Peyer's patch (tissue), 4 donors: ENCODE measurements around the gene ANKRD62. TPM values are rescaled to one million over a fixed set of nuclear protein-coding genes. Genes with fewer than 3 reads are reported as not detected.
"Not testable (repeated sequence)": the region's sequence is repeated elsewhere in the genome, so short reads cannot be mapped to it uniquely, and the experiment has no call there.

Experiments used
- DNase-seq, 3 donors: peaks; one replicate each; pipeline ENCODE4 v3.0.0-alpha.2; 2017 to 2019
- H3K27ac ChIP-seq, 4 donors: fragments of 200-600 bp; sonication (generic); one replicate each; pipeline ENCODE4 v1.5.1; 2016 to 2019
- H3K27me3 ChIP-seq, 2 donors: fragments of 200-600 bp; sonication (generic); one replicate each; pipeline ENCODE4 v1.5.1; 2019
- H3K36me3 ChIP-seq, 3 donors: fragments of 200-600 bp; sonication (generic); one replicate each; pipeline ENCODE4 v1.5.1; 2016 to 2019
- H3K4me1 ChIP-seq, 4 donors: fragments of 200-600 bp; sonication (generic); one replicate each; pipeline ENCODE4 v1.5.1; 2016 to 2019
- H3K4me3 ChIP-seq, 4 donors: fragments of 200-600 bp; sonication (generic); 1 replicate in 3 of 4; 2 replicates in 1 of 4; pipeline ENCODE4 v1.5.1; 2016 to 2019; ENCODE audit warnings: mild to moderate bottlenecking in 1 of 4
- H3K9me3 ChIP-seq, 4 donors: fragments of 200-600 bp; sonication (generic); one replicate each; pipeline ENCODE4 v1.5.1; 2016 to 2019; ENCODE audit warnings: mild to moderate bottlenecking in 1 of 4
- POLR2A ChIP-seq, 2 donors: fragments of 450-650 bp; IDR thresholded peaks; one replicate each; pipeline ENCODE4 v1.5.1; 2017; ENCODE audit warnings: antibody characterized with exemption in 2 of 2, mild to moderate bottlenecking in 2 of 2, moderate library complexity in 2 of 2
- total RNA-seq, 4 donors: library from RNA; depleted of rRNA; stranded (reverse); fragments of >200 nt; gene quantifications; one replicate each; pipeline ENCODE4 v1.1.0, GENCODE V29; 2016
- TF ChIP-seq, protein P1 (sequence below), 6 experiments: fragments of 450-650 bp in 4 of 6; fragments of 200-600 bp in 2 of 6; sonication (generic) in 1 of 6; IDR thresholded peaks; one replicate each; pipeline ENCODE4 v1.5.1; 2017 to 2019; ENCODE audit warnings: antibody characterized with exemption in 6 of 6, mild to moderate bottlenecking in 3 of 6, moderate library complexity in 1 of 6

Gene ANKRD62
- total RNA-seq, 4 donors from 2014 or later: not detected

DNA sequence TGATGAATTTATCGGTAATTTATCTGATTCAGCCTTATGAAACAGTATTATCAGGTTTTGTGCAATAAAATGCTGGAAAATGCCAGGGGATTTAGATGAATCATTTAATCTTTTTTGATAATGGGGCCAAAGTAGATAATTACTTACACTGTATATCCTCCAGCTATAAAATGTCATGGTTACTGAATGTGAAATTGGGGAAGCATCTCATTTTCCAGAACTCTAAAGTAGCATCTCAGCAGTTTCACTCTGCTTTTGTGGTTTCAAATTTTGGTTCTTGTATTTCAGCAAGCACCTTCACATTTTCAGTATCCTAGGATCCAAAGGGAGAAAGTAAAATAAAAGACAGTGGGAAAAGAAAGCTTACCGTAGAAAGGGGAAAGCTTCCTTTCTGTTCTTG, 12.8 kb downstream of the ANKRD62 start:
- Histone ChIP-seq H3K9me3 (no peaks in the 10 kb centered on the region), H3K4me3 (no peak overlapping the region)
- no peak for TF ChIP-seq POLR2A (IDR thresholded peaks at IDR 0.05)
- TF ChIP-seq, protein P1, sequence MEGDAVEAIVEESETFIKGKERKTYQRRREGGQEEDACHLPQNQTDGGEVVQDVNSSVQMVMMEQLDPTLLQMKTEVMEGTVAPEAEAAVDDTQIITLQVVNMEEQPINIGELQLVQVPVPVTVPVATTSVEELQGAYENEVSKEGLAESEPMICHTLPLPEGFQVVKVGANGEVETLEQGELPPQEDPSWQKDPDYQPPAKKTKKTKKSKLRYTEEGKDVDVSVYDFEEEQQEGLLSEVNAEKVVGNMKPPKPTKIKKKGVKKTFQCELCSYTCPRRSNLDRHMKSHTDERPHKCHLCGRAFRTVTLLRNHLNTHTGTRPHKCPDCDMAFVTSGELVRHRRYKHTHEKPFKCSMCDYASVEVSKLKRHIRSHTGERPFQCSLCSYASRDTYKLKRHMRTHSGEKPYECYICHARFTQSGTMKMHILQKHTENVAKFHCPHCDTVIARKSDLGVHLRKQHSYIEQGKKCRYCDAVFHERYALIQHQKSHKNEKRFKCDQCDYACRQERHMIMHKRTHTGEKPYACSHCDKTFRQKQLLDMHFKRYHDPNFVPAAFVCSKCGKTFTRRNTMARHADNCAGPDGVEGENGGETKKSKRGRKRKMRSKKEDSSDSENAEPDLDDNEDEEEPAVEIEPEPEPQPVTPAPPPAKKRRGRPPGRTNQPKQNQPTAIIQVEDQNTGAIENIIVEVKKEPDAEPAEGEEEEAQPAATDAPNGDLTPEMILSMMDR (IDR thresholded peaks at IDR 0.05): no peak

DNA sequence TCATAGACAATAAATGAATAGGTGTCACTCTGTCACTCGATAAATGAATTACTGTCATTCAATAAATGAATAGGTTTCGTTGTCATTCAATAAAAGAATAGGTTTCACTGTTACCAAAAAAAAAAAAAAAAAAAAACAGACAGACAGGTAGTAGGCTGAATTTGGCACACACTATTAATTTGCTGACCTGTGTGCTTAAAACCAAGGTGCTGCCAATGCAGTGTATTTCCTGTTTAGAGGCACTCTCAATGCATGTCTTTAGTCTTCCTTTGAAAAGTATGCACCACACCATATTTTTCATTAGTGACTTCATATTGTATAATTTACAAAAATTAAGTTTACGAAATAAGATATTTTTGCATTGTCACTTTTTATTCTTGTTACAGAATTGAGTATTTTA, 16.2 kb downstream of the ANKRD62 start:
- H3K9me3 ChIP-seq: no peaks in the 10 kb centered on the region
- TF ChIP-seq, protein P1 (IDR thresholded peaks at IDR 0.05): no peak
- TF ChIP-seq POLR2A (IDR thresholded peaks at IDR 0.05): no peak
- no peak overlapping the region for H3K4me3 ChIP-seq
- H3K27me3 ChIP-seq: no peaks in the 10 kb centered on the region
- H3K4me1 ChIP-seq: no peaks in the 10 kb centered on the region
- no peaks in the 10 kb centered on the region for H3K36me3 ChIP-seq
- no peak for DNase-seq
- H3K27ac ChIP-seq: no peak overlapping the region

More for the DNA sequence above, 12.8 kb downstream of the ANKRD62 start:
- no peak for DNase-seq
- Histone ChIP-seq H3K4me1 (no peaks in the 10 kb centered on the region), H3K27ac (no peak overlapping the region), H3K36me3 (no peaks in the 10 kb centered on the region), H3K27me3 (no peaks in the 10 kb centered on the region)

DNA sequence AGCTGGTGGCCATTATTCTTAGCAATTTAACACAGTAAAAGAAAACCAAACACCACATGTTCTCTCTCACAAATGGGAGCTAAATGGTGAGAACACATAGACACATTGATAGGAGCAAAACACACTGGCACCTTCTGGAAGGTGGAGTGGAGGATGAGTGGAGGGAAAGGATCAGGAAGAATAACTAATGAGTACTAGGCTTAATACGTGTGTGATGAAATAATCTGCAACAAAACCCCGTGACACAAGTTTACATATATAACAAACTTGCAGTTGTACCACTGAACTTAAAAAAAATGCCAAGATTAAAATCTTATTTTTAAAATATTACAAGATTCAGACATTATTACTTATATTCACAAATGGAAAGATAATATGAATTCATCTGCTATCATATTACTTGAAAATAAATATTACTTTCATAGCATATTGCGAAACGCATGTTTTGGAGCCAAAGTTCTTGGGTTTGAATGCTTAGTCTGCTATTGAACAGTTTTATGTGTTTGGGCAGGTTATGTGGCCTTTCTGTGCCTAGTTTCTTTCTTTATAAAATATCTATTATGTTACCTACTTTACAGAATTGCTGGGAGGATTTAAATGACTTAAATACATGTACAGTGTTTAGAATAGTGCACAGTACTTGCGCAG, 20.5 kb downstream of the ANKRD62 start:
- no peak for TF ChIP-seq POLR2A (IDR thresholded peaks at IDR 0.05)
- TF ChIP-seq, protein P1 (IDR thresholded peaks at IDR 0.05): no peak
- Histone ChIP-seq H3K4me1 (no peaks in the 10 kb centered on the region), H3K36me3 (no peaks in the 10 kb centered on the region), H3K4me3 (no peak overlapping the region), H3K27ac (no peak overlapping the region), H3K27me3 (no peaks in the 10 kb centered on the region), H3K9me3 (no peaks in the 10 kb centered on the region)
- DNase-seq: no peak

DNA sequence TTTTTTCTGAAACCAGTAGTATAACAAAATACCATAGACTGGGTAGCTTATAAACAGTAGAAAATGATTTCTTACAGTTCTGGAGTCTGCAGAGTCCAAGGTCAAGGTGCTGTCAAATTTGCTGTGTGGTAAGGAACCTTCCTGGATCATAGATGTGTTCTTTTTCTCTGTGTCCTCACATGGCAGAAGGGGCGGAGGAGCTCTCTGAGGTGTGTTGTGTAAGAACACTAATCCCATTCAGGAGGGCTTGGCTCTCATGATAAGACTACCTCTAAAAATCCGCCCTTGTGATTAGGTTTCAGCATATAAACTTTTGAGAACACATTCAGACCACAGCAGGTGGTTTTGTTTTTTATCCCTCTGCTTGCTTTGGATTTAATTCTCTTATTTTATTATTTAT, 25.7 kb downstream of the ANKRD62 start:
- H3K27me3 ChIP-seq: no peaks in the 10 kb centered on the region
- no peak overlapping the region for H3K4me3 ChIP-seq
- DNase-seq: no peak
- no peak overlapping the region for H3K27ac ChIP-seq
- H3K4me1 ChIP-seq: no peaks in the 10 kb centered on the region
- TF ChIP-seq, protein P1 (IDR thresholded peaks at IDR 0.05): no peak
- TF ChIP-seq POLR2A (IDR thresholded peaks at IDR 0.05): no peak
- no peaks in the 10 kb centered on the region for H3K36me3 ChIP-seq
- H3K9me3 ChIP-seq: no peaks in the 10 kb centered on the region

DNA sequence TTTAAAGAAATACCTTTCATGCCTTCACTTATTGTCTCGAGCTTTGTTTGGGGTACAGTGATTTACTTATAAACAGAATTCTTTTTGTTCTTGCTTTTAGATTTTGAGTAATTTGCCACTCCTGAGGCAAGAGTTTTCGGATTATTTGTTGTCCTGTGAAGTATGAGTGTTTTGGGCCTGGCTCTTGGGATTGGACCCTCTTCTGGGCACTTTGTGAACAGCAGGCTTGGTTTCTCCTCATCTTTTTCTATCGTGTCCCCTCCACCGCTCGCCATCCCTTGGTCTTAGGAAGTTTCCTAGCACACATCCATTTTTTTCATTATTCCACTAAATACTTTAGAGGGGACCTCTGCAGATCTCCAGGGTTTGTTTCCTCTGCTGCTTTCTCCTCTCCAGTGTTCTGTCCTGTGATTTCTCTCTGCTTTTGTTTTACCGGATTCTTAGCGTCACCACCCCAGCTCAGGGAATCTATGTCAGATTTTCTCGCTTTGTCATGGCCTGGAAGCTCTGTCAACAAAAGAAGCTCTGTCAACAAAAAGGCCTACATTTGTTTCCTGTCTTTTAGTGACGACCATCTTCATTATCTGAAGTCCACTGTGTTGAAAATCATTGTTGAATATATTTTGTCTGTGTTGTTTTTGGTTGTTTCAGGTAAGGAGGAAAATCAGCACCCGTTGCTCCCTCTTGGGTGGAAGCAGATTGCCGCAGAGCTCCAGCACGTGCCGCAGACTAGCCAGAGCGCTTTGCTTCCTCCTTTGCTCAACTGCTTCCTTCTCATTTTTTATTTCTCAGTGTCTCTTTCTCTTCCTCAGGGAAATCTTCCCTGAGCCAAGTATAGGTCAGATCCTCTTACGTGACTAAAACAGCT, 27.8 kb downstream of the ANKRD62 start:
- Histone ChIP-seq H3K4me3 (no peak overlapping the region), H3K27me3 (no peaks in the 10 kb centered on the region), H3K36me3 (no peaks in the 10 kb centered on the region), H3K4me1 (no peaks in the 10 kb centered on the region), H3K9me3 (no peaks in the 10 kb centered on the region), H3K27ac (no peak overlapping the region)
- no peak for DNase-seq
- TF ChIP-seq POLR2A (IDR thresholded peaks at IDR 0.05): no peak
- TF ChIP-seq, protein P1 (IDR thresholded peaks at IDR 0.05): no peak

DNA sequence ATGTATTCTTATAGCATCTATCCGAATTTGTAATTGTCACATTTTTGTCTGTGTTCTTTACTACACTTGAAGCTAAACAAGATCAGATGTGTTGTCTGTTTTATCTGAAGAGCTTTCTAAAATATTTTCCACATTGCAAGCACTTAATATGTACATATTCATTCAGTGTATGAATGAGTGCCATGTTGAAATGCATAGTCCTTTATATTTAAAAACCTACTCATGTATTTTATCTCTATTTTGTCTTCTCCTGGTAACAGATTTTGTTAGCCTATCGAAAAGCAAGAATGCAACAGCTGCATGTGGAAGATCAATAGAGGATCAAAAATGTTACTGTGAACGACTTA, 28.4 kb downstream of the ANKRD62 start:
- H3K27ac ChIP-seq, DNase-seq, H3K9me3 ChIP-seq, H3K36me3 ChIP-seq, H3K4me3 ChIP-seq, H3K27me3 ChIP-seq, H3K4me1 ChIP-seq: not testable (repeated sequence)

DNA sequence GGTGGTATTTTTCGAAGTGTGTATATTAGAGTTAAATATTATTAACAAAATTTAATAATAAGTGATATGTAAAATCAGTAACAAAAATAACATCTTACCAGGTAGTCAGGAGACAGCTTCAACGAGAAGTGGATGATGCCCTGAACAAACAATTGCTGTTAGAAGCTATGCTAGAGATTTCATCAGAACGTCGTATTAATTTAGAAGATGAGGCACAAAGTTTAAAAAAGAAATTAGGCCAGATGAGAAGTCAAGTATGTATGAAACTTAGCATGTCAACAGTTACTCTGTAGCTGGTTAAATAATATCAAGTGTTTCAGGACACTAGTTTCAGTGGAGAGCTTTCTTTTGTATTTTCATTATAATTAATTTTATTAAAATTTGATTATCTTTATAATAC, 34.0 kb downstream of the ANKRD62 start:
- not testable (repeated sequence) for H3K36me3 ChIP-seq, H3K4me1 ChIP-seq, DNase-seq, H3K27ac ChIP-seq, H3K4me3 ChIP-seq, H3K27me3 ChIP-seq, H3K9me3 ChIP-seq

DNA sequence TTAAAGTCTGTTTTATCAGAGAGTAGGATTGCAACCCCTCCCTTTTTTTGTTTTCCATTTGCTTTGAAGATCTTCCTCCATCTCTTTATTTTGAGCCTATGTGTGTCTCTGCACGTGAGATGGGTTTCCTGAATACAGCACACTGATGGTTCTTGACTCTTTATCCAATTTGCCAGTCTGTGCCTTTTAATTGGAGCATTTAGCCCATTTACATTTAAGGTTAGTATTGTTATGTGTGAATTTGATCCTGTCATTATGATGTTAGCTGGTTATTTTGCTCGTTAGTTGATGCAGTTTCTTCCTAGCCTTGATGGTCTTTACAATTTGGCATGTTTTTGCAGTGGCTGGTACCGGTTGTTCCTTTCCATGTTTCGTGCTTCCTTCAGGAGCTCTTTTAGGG, 45.2 kb downstream of the ANKRD62 start:
- not testable (repeated sequence) for H3K4me1 ChIP-seq, DNase-seq, H3K27ac ChIP-seq, H3K27me3 ChIP-seq, H3K36me3 ChIP-seq, H3K9me3 ChIP-seq, H3K4me3 ChIP-seq

DNA sequence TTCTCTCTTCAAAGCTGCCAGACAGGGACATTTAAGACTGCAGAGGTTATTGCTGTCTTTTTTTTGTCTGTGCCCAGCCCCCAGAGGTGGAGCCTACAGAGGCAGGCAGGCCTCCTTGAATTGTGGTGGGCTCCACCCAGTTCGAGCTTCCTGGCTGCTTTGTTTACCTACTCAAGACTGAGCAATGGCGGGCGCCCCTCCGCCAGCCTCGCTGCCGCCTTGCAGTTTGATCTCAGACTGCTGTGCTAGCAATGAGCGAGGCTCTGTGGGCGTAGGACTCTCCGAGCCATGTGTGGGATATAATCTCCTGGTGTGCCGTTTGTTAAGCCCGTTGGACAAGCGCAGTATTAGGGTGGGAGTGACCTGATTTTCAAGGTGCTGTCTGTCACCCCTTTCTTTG, 47.2 kb downstream of the ANKRD62 start:
- not testable (repeated sequence) for H3K4me1 ChIP-seq, H3K27ac ChIP-seq, DNase-seq, H3K9me3 ChIP-seq, H3K27me3 ChIP-seq, H3K36me3 ChIP-seq, H3K4me3 ChIP-seq
